GM12878 (cell line): ENCODE data around the gene ESPNL. TPM values are rescaled to one million over a fixed set of nuclear protein-coding genes. Genes with fewer than 3 reads are reported as not detected.

Experiments used
- BCLAF1 ChIP-seq: fragments of 450-650 bp; IDR thresholded peaks from 2 replicates; pipeline ENCODE4 v1.6.1; 2017; ENCODE audit warnings: antibody characterized with exemption, mild to moderate bottlenecking, moderate library complexity
- CBFB ChIP-seq: IDR thresholded peaks from 2 replicates; pipeline ENCODE4 v1.6.1; 2016; ENCODE audit warnings: antibody characterized with exemption, low read depth
- CREM ChIP-seq: IDR thresholded peaks from 2 replicates; pipeline ENCODE4 v1.6.1; 2014; ENCODE audit warnings: antibody characterized with exemption, low read depth
- CTCF ChIP-seq, 3 experiments: IDR thresholded peaks in 2 of 3; conservative IDR thresholded peaks in 1 of 3; 2 replicates each; pipeline ENCODE4 v1.5.1; 2011; ENCODE audit warnings: low read depth in 3 of 3, low read length in 3 of 3, mild to moderate bottlenecking in 3 of 3, control low read depth in 2 of 3, moderate library complexity in 2 of 3, inconsistent platforms in 1 of 3, mixed read lengths in 1 of 3; ENCODE audit not compliant: control insufficient read depth in 2 of 3, insufficient read depth in 1 of 3; ENCODE audit errors: extremely low read depth in 1 of 3
- HDGF ChIP-seq: fragments of 450-650 bp; IDR thresholded peaks from 2 replicates; pipeline ENCODE4 v1.6.1; 2016; ENCODE audit warnings: antibody characterized with exemption
- IKZF1 ChIP-seq: fragments of 450-650 bp; conservative IDR thresholded peaks from 2 replicates; pipeline ENCODE4 v1.6.1; 2017; ENCODE audit warnings: antibody characterized with exemption, mild to moderate bottlenecking
- MXI1 ChIP-seq: fragments of 150-350 bp; IDR thresholded peaks from 2 replicates; pipeline ENCODE4 v1.6.1; 2011; ENCODE audit warnings: low read depth, mild to moderate bottlenecking, inconsistent platforms, low read length, improper control_type of control experiment
- NRF1 ChIP-seq: conservative IDR thresholded peaks from 2 replicates; pipeline ENCODE4 v1.6.1; 2011; ENCODE audit warnings: mild to moderate bottlenecking, low read depth, low read length, improper control_type of control experiment
- PKNOX1 ChIP-seq: fragments of 450-650 bp; IDR thresholded peaks from 2 replicates; pipeline ENCODE4 v1.6.1; 2016; ENCODE audit warnings: mild to moderate bottlenecking
- RUNX3 ChIP-seq: IDR thresholded peaks from 2 replicates; pipeline ENCODE4 v1.6.1; 2012; ENCODE audit warnings: low read length, inconsistent platforms
- SIN3A ChIP-seq: IDR thresholded peaks from 2 replicates; pipeline ENCODE4 v1.6.1; 2012; ENCODE audit warnings: low read depth, low read length, improper control_type of control experiment
- SREBF2 ChIP-seq: IDR thresholded peaks from 2 replicates; pipeline ENCODE4 v1.6.1; 2012; ENCODE audit warnings: mild to moderate bottlenecking, low read length
- SUZ12 ChIP-seq: fragments of 200-600 bp; sonication (generic); IDR thresholded peaks from one replicate; pipeline ENCODE4 v1.6.1; 2018; ENCODE audit warnings: antibody characterized with exemption, mild to moderate bottlenecking; ENCODE audit not compliant: unreplicated experiment
- YY1 ChIP-seq: IDR thresholded peaks from 2 replicates; pipeline ENCODE4 v1.6.1; 2011; ENCODE audit warnings: low read depth, mild to moderate bottlenecking, low read length
- ZSCAN29 ChIP-seq: fragments of 450-650 bp; IDR thresholded peaks from 2 replicates; pipeline ENCODE4 v1.6.1; 2017; ENCODE audit warnings: mild to moderate bottlenecking, moderate library complexity
- polyA plus RNA-seq, 11 experiments: library from polyadenylated mRNA; depleted of rRNA in 4 of 11; unstranded in 6 of 11; stranded (reverse) in 5 of 11; fragments of >200 nt; fragmentation: Nextera tagmentation in 4 of 11; fragmentation: Illumina TruSeq in 1 of 11; extraction: Ambion mirVana in 4 of 11; extraction: Trizol in 1 of 11; gene quantifications; 1 replicate in 1 of 11; 2 replicates in 10 of 11; pipeline versions ENCODE4 v1.2.1 to v1.2.3, GENCODE V29; 2011 to 2016; ENCODE audit warnings: inconsistent platforms in 2 of 11, missing spikeins in 2 of 11, low read depth in 1 of 11
- total RNA-seq, 4 experiments: library from RNA; depleted of rRNA in 3 of 4; stranded (reverse); fragments of >200 nt in 3 of 4; fragmentation: Illumina TruSeq in 1 of 4; extraction: Trizol in 1 of 4; gene quantifications; 2 replicates each; pipeline versions ENCODE4 v1.2.1 to v1.2.3, GENCODE V29; 2013 to 2021
- TF ChIP-seq, protein P1 (sequence below): IDR thresholded peaks from 2 replicates; pipeline ENCODE4 v1.6.1; 2011; ENCODE audit warnings: borderline replicate concordance, low read depth, mild to moderate bottlenecking, moderate library complexity, mixed read lengths, low read length; ENCODE audit not compliant: insufficient read depth; ENCODE audit errors: extremely low read length
- TF ChIP-seq, protein P2 (sequence below): fragments of 450-650 bp; IDR thresholded peaks from 2 replicates; pipeline ENCODE4 v1.6.1; 2017; ENCODE audit warnings: mild to moderate bottlenecking, moderate library complexity

The ESPNL gene
- total and polyA plus RNA-seq, 10 of the 15 experiments (the other 5 are each of a cell fraction or from before 2014, with no cell fraction given): 0.05 to 0.94 (median 0.36) TPM; not detected in 3

GRCh38 chr2:238060542-238061314 is 39.4 kb upstream of the ESPNL start, which contains the start of gene SCLY (continued):
- TF ChIP-seq PKNOX1 (peak; percentile 33; the same call in 1 of the 2 replicates), BCLAF1 (no peak), NRF1 (no peak), ZSCAN29 (no peak), CTCF (IDR thresholded peaks at IDR 0.05 in 2 of 3, conservative IDR thresholded peaks at IDR 0.05 in 1 of 3; ENCODE audit: control insufficient read depth in 2 of 3, extremely low read depth in 1 of 3, insufficient read depth in 1 of 3, low read depth in 3 of 3, low read length in 3 of 3) (no peak), SREBF2 (no peak), RUNX3 (no peak), CREM (peak; percentile 89; the same call in 1 of the 2 replicates), SIN3A (peak; percentile 42; the same call in 1 of the 2 replicates), YY1 (peak; percentile 92), SUZ12 (no peak), HDGF (peak; percentile 20; the same call in 1 of the 2 replicates), IKZF1 (peak; percentile 94), CBFB (peak; percentile 23; the same call in 1 of the 2 replicates), MXI1 (no peak; the same call in none of the 2 replicates)
- TF ChIP-seq, protein P1, sequence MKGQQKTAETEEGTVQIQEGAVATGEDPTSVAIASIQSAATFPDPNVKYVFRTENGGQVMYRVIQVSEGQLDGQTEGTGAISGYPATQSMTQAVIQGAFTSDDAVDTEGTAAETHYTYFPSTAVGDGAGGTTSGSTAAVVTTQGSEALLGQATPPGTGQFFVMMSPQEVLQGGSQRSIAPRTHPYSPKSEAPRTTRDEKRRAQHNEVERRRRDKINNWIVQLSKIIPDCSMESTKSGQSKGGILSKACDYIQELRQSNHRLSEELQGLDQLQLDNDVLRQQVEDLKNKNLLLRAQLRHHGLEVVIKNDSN: peak; percentile 91
- TF ChIP-seq, protein P2, sequence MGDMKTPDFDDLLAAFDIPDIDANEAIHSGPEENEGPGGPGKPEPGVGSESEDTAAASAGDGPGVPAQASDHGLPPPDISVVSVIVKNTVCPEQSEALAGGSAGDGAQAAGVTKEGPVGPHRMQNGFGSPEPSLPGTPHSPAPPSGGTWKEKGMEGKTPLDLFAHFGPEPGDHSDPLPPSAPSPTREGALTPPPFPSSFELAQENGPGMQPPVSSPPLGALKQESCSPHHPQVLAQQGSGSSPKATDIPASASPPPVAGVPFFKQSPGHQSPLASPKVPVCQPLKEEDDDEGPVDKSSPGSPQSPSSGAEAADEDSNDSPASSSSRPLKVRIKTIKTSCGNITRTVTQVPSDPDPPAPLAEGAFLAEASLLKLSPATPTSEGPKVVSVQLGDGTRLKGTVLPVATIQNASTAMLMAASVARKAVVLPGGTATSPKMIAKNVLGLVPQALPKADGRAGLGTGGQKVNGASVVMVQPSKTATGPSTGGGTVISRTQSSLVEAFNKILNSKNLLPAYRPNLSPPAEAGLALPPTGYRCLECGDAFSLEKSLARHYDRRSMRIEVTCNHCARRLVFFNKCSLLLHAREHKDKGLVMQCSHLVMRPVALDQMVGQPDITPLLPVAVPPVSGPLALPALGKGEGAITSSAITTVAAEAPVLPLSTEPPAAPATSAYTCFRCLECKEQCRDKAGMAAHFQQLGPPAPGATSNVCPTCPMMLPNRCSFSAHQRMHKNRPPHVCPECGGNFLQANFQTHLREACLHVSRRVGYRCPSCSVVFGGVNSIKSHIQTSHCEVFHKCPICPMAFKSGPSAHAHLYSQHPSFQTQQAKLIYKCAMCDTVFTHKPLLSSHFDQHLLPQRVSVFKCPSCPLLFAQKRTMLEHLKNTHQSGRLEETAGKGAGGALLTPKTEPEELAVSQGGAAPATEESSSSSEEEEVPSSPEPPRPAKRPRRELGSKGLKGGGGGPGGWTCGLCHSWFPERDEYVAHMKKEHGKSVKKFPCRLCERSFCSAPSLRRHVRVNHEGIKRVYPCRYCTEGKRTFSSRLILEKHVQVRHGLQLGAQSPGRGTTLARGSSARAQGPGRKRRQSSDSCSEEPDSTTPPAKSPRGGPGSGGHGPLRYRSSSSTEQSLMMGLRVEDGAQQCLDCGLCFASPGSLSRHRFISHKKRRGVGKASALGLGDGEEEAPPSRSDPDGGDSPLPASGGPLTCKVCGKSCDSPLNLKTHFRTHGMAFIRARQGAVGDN: peak; percentile 71
